HepG2 (cell line): ENCODE data around the gene LAMA5.

Experiments
- CHD2 ChIP-seq: IDR thresholded peaks from 2 replicates; pipeline ENCODE4 v1.6.1; 2011; ENCODE audit warnings: low read depth, low read length, improper control_type of control experiment
- HCFC1 ChIP-seq: fragments of 150-350 bp; IDR thresholded peaks from 2 replicates; pipeline ENCODE4 v1.6.1; 2014; ENCODE audit warnings: low read depth, low read length
- KLF13 ChIP-seq: sonication (generic); formaldehyde crosslinking; IDR thresholded peaks from 2 replicates; pipeline ENCODE4 v1.4.0; 2020; ENCODE audit warnings: mild to moderate bottlenecking, missing genetic modification reagents
- NR0B2 ChIP-seq: sonication (generic); formaldehyde crosslinking; IDR thresholded peaks from 2 replicates; pipeline ENCODE4 v1.4.0; 2020; ENCODE audit warnings: mild to moderate bottlenecking, missing genetic modification reagents
- TF ChIP-seq, protein P1 (sequence below): sonication (generic); formaldehyde crosslinking; IDR thresholded peaks from 2 replicates; pipeline ENCODE4 v1.5.0; 2020; ENCODE audit warnings: mild to moderate bottlenecking, missing genetic modification reagents, moderate library complexity
- TF ChIP-seq, protein P2 (sequence below): sonication (generic); formaldehyde crosslinking; IDR thresholded peaks from 2 replicates; pipeline ENCODE4 v1.4.0; 2020; ENCODE audit warnings: low read depth, mild to moderate bottlenecking, missing genetic modification reagents

- TF ChIP-seq KLF13 (no peak), CHD2 (no peak), HCFC1 (no peak), NR0B2 (CRISPR knock-in tag) (no peak)
- TF ChIP-seq, protein P1, sequence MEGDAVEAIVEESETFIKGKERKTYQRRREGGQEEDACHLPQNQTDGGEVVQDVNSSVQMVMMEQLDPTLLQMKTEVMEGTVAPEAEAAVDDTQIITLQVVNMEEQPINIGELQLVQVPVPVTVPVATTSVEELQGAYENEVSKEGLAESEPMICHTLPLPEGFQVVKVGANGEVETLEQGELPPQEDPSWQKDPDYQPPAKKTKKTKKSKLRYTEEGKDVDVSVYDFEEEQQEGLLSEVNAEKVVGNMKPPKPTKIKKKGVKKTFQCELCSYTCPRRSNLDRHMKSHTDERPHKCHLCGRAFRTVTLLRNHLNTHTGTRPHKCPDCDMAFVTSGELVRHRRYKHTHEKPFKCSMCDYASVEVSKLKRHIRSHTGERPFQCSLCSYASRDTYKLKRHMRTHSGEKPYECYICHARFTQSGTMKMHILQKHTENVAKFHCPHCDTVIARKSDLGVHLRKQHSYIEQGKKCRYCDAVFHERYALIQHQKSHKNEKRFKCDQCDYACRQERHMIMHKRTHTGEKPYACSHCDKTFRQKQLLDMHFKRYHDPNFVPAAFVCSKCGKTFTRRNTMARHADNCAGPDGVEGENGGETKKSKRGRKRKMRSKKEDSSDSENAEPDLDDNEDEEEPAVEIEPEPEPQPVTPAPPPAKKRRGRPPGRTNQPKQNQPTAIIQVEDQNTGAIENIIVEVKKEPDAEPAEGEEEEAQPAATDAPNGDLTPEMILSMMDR (CRISPR knock-in tag) = 0 out of 2 replicates have a peak, but pooled peaks have one; percentile 3
- TF ChIP-seq, protein P2, sequence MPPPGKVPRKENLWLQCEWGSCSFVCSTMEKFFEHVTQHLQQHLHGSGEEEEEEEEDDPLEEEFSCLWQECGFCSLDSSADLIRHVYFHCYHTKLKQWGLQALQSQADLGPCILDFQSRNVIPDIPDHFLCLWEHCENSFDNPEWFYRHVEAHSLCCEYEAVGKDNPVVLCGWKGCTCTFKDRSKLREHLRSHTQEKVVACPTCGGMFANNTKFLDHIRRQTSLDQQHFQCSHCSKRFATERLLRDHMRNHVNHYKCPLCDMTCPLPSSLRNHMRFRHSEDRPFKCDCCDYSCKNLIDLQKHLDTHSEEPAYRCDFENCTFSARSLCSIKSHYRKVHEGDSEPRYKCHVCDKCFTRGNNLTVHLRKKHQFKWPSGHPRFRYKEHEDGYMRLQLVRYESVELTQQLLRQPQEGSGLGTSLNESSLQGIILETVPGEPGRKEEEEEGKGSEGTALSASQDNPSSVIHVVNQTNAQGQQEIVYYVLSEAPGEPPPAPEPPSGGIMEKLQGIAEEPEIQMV (CRISPR knock-in tag) = no peak
These were observed 57.0 kb downstream of the LAMA5 start for GRCh38 chr20:62309947-62310756.
